ENCODE data around the gene HP1BP3.
A peak's percentile ranks its signal among the peaks of the same experiment; 100 is the strongest.

Gene HP1BP3

GRCh38 chr1:20787840-20788795 is 1.0 kb upstream of the HP1BP3 start:
- H3K27ac Mint-ChIP-seq, result peak overlapping the region; percentile 96
- H3K27me3 Mint-ChIP-seq, result no peaks in the 10 kb centered on the region
- H3K4me1 Mint-ChIP-seq (ENCODE audit: low read depth), result peaks cover 30% of the 10 kb centered on the region
- H3K9me3 Mint-ChIP-seq (ENCODE audit: low read depth), result no peaks in the 10 kb centered on the region
- no peaks in the 10 kb centered on the region for H3K36me3 Mint-ChIP-seq
- H3K4me3 Mint-ChIP-seq, result peak overlapping the region; percentile 95

- Mint-ChIP-seq H3K27me3 (no peaks in the 10 kb centered on the region), H3K9me3 (ENCODE audit: low read depth) (no peaks in the 10 kb centered on the region), H3K4me3 (peak overlapping the region; percentile 92), H3K27ac (peak overlapping the region; percentile 97), H3K36me3 (no peaks in the 10 kb centered on the region), H3K4me1 (ENCODE audit: low read depth) (peaks cover 36% of the 10 kb centered on the region)
Observed at GRCh38 chr1:20786253-20787028, 666 bp downstream of the HP1BP3 start.

- H3K27ac Mint-ChIP-seq, result peak overlapping the region; percentile 97
- peaks cover 2% of the 10 kb centered on the region for H3K36me3 Mint-ChIP-seq
- H3K4me3 Mint-ChIP-seq, result peak overlapping the region; percentile 92
- no peaks in the 10 kb centered on the region for H3K9me3 Mint-ChIP-seq (ENCODE audit: low read depth)
- peaks cover 42% of the 10 kb centered on the region for H3K4me1 Mint-ChIP-seq (ENCODE audit: low read depth)
- H3K27me3 Mint-ChIP-seq, result no peaks in the 10 kb centered on the region
Observed at GRCh38 chr1:20785907-20786252, 1.2 kb downstream of the HP1BP3 start.

- no peaks in the 10 kb centered on the region for H3K9me3 Mint-ChIP-seq (ENCODE audit: low read depth)
- peaks cover 5% of the 10 kb centered on the region for H3K36me3 Mint-ChIP-seq
- H3K4me3 Mint-ChIP-seq, result no peak overlapping the region
- H3K4me1 Mint-ChIP-seq (ENCODE audit: low read depth), result peaks cover 28% of the 10 kb centered on the region
- no peaks in the 10 kb centered on the region for H3K27me3 Mint-ChIP-seq
- H3K27ac Mint-ChIP-seq, result no peak overlapping the region
Observed at GRCh38 chr1:20775700-20776099, 11.4 kb downstream of the HP1BP3 start.

GRCh38 chr1:20771780-20772179 is 15.3 kb downstream of the HP1BP3 start:
- Mint-ChIP-seq H3K27ac (peak overlapping the region; percentile 28), H3K9me3 (ENCODE audit: low read depth) (no peaks in the 10 kb centered on the region), H3K27me3 (no peaks in the 10 kb centered on the region), H3K4me3 (no peak overlapping the region), H3K4me1 (ENCODE audit: low read depth) (peaks cover 5% of the 10 kb centered on the region), H3K36me3 (peaks cover 5% of the 10 kb centered on the region)

- H3K4me1 Mint-ChIP-seq (ENCODE audit: low read depth), result no peaks in the 10 kb centered on the region
- H3K9me3 Mint-ChIP-seq (ENCODE audit: low read depth), result no peaks in the 10 kb centered on the region
- H3K27me3 Mint-ChIP-seq, result no peaks in the 10 kb centered on the region
- no peak overlapping the region for H3K4me3 Mint-ChIP-seq
- H3K36me3 Mint-ChIP-seq, result peaks cover 5% of the 10 kb centered on the region
- H3K27ac Mint-ChIP-seq, result no peak overlapping the region
Observed at GRCh38 chr1:20770314-20771087, 16.6 kb downstream of the HP1BP3 start.

- Mint-ChIP-seq H3K36me3 (peaks cover 5% of the 10 kb centered on the region), H3K27me3 (no peaks in the 10 kb centered on the region), H3K4me3 (no peak overlapping the region), H3K27ac (no peak overlapping the region), H3K4me1 (ENCODE audit: low read depth) (no peaks in the 10 kb centered on the region), H3K9me3 (ENCODE audit: low read depth) (no peaks in the 10 kb centered on the region)
Observed at GRCh38 chr1:20767271-20767670, 19.8 kb downstream of the HP1BP3 start.

- Mint-ChIP-seq H3K9me3 (ENCODE audit: low read depth) (no peaks in the 10 kb centered on the region), H3K27ac (no peak overlapping the region), H3K27me3 (no peaks in the 10 kb centered on the region), H3K4me1 (ENCODE audit: low read depth) (no peaks in the 10 kb centered on the region), H3K4me3 (no peak overlapping the region), H3K36me3 (peaks cover 6% of the 10 kb centered on the region)
Observed at GRCh38 chr1:20763417-20763816, 23.7 kb downstream of the HP1BP3 start.

GRCh38 chr1:20760322-20760721 is 26.8 kb downstream of the HP1BP3 start:
- Mint-ChIP-seq H3K36me3 (peaks cover 6% of the 10 kb centered on the region), H3K4me3 (no peak overlapping the region), H3K27me3 (no peaks in the 10 kb centered on the region), H3K27ac (no peak overlapping the region), H3K9me3 (ENCODE audit: low read depth) (no peaks in the 10 kb centered on the region), H3K4me1 (ENCODE audit: low read depth) (no peaks in the 10 kb centered on the region)

GRCh38 chr1:20753589-20753988 is 33.5 kb downstream of the HP1BP3 start:
- Mint-ChIP-seq H3K9me3 (ENCODE audit: low read depth) (no peaks in the 10 kb centered on the region), H3K36me3 (peaks cover 4% of the 10 kb centered on the region), H3K27ac (peak overlapping the region; percentile 30), H3K27me3 (no peaks in the 10 kb centered on the region), H3K4me3 (no peak overlapping the region), H3K4me1 (ENCODE audit: low read depth) (peaks cover 6% of the 10 kb centered on the region)

GRCh38 chr1:20751462-20751990 is 35.6 kb downstream of the HP1BP3 start:
- Mint-ChIP-seq H3K9me3 (ENCODE audit: low read depth) (no peaks in the 10 kb centered on the region), H3K27ac (no peak overlapping the region), H3K36me3 (peaks cover 4% of the 10 kb centered on the region), H3K27me3 (no peaks in the 10 kb centered on the region), H3K4me1 (ENCODE audit: low read depth) (peaks cover 6% of the 10 kb centered on the region), H3K4me3 (no peak overlapping the region)

GRCh38 chr1:20742671-20743070 is 44.4 kb downstream of the HP1BP3 start:
- Mint-ChIP-seq H3K4me1 (ENCODE audit: low read depth) (no peaks in the 10 kb centered on the region), H3K4me3 (no peak overlapping the region), H3K9me3 (ENCODE audit: low read depth) (no peaks in the 10 kb centered on the region), H3K27me3 (no peaks in the 10 kb centered on the region), H3K36me3 (peaks cover 9% of the 10 kb centered on the region), H3K27ac (no peak overlapping the region)

GRCh38 chr1:20740781-20741180 is 46.3 kb downstream of the HP1BP3 start:
- H3K4me3 Mint-ChIP-seq, result no peak overlapping the region
- no peaks in the 10 kb centered on the region for H3K27me3 Mint-ChIP-seq
- H3K27ac Mint-ChIP-seq, result no peak overlapping the region
- no peaks in the 10 kb centered on the region for H3K4me1 Mint-ChIP-seq (ENCODE audit: low read depth)
- H3K36me3 Mint-ChIP-seq, result peaks cover 9% of the 10 kb centered on the region
- no peaks in the 10 kb centered on the region for H3K9me3 Mint-ChIP-seq (ENCODE audit: low read depth)

- H3K9me3 Mint-ChIP-seq (ENCODE audit: low read depth), result no peaks in the 10 kb centered on the region
- no peak overlapping the region for H3K4me3 Mint-ChIP-seq
- peak overlapping the region; percentile 29 for H3K27ac Mint-ChIP-seq
- H3K36me3 Mint-ChIP-seq, result peaks cover 5% of the 10 kb centered on the region
- H3K27me3 Mint-ChIP-seq, result no peaks in the 10 kb centered on the region
- no peaks in the 10 kb centered on the region for H3K4me1 Mint-ChIP-seq (ENCODE audit: low read depth)
Observed at GRCh38 chr1:20739225-20739624, 47.9 kb downstream of the HP1BP3 start.

Measured in activated naive CD8-positive, alpha-beta T cell (primary cell).